GM12873 (cell line): Measurements from ENCODE around the gene BAG5.

ENCODE experiments used
- TF ChIP-seq, protein P1 (sequence below): IDR thresholded peaks from 2 replicates; pipeline ENCODE4 v1.5.1; 2012; ENCODE audit warnings: low read depth, mild to moderate bottlenecking, moderate library complexity, low read length, control low read depth; ENCODE audit not compliant: insufficient read depth; ENCODE audit errors: missing control alignments

Gene BAG5

DNA sequence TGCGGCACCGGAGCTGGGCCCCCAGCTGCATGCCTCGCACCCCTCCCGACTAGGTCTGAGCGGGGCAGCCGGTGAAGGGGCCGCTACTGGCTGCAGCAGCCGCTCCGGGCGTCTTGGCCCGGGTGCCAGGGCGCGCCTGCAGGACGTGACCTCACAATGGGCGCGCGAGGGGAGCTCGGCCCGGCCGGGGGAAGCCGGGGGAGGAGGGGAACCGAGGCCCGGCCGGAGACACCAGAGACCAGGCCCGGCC, 353 bp downstream of the BAG5 start:
- TF ChIP-seq, protein P1, sequence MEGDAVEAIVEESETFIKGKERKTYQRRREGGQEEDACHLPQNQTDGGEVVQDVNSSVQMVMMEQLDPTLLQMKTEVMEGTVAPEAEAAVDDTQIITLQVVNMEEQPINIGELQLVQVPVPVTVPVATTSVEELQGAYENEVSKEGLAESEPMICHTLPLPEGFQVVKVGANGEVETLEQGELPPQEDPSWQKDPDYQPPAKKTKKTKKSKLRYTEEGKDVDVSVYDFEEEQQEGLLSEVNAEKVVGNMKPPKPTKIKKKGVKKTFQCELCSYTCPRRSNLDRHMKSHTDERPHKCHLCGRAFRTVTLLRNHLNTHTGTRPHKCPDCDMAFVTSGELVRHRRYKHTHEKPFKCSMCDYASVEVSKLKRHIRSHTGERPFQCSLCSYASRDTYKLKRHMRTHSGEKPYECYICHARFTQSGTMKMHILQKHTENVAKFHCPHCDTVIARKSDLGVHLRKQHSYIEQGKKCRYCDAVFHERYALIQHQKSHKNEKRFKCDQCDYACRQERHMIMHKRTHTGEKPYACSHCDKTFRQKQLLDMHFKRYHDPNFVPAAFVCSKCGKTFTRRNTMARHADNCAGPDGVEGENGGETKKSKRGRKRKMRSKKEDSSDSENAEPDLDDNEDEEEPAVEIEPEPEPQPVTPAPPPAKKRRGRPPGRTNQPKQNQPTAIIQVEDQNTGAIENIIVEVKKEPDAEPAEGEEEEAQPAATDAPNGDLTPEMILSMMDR = no peak

DNA sequence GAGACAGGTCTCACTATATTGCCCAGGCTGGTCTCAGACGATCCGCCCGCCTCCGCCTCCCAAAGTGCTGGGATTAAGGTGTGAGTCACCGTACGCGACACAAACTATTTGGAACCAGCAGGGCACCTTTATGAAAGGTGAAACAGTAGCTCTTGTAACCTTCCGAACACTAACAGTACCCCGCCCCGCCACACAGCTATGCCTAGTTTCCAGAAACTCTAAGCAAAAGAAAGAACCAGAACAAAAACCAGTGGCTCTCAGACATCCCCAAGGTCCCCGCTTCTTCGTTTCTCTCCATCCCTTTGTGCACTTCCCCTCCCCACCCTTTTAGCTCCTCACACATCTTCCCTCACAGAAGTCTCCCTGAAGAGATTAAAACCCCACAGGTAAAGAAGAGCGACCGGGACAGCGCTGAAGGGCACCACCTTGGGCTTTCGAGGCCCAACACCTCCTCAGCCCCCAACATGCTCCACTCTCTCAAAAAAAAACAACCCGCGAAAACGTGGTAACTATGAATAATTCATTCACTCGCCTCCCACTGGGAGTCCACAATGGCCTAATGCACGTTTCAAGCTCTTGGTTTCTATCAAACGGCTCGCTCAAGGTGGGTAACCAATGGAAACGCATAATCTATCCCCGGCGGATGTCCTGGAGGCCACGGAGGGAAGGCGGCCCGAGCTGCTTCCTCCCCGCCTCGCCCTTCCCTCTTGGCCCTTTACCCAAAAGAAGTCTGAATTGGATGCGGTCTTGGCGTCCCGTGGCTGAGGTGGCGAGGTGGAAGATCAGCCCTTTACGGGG, 877 bp downstream of the BAG5 start:
- TF ChIP-seq, protein P1 = no peak

- TF ChIP-seq, protein P1 = no peak
Observed at GRCh38 chr14:103560691-103561090, 1.8 kb downstream of the BAG5 start.

DNA sequence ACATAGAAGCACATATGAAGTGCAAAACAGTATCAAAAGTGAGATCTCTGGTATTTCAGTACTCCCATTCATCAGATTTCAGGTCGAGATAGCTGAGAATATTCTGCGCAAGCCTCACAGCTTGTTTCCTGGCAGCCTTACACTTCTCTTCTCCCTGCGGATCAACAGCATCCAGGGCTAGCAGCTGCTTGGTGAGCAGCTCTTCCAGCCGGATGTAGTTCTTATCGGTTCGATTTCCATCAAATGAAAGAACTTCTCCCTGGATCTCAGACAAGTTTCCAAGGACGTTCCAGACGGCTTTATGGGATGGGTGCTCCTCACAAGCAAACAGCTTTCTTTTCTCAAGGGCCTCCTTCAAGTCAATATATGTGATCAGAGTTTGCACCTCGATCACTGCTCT, 2.7 kb downstream of the BAG5 start:
- TF ChIP-seq, protein P1 = no peak

DNA sequence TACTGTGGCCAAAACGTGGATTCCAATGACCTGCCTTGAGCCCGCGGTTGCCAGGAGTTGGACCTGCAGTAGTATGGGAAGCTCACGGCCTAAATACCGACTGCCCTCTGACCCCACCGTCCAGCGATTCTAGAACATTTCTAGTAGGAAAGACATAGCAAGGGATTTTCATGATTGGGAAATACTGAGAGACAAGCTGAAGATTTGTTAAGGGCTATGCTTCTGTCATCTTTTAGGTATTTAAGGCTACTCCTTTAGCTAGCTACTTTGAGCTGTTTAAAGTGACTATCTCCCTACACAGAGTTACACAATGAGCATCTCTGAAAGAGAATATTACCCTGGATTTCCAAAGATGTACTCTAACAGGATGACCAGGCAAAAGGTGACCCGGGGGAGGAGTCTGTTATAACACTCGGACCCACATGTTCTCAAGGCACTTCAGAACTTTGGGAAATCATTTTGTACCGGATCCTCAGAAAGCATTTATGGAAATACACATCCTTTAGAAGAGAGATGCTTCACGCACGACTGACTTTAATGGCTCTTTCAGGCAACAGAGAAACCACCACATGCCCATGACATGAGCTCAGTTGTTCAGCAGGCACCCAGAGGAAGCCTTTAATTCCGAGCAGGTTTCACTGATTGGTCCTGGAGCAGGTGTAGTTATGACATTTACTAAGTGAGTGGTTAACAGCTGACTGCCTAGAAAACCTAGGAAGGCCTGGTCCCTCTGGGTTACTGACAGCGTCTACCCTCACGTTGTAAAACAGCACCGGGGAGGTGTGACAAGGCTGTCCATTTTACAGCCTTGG, 4.2 kb downstream of the BAG5 start:
- TF ChIP-seq, protein P1 = no peak

- TF ChIP-seq, protein P1 = no peak
Observed at GRCh38 chr14:103556946-103557758, 5.3 kb downstream of the BAG5 start.
